ENCODE results near the gene SLC49A4.

SLC49A4 gene

DNA sequence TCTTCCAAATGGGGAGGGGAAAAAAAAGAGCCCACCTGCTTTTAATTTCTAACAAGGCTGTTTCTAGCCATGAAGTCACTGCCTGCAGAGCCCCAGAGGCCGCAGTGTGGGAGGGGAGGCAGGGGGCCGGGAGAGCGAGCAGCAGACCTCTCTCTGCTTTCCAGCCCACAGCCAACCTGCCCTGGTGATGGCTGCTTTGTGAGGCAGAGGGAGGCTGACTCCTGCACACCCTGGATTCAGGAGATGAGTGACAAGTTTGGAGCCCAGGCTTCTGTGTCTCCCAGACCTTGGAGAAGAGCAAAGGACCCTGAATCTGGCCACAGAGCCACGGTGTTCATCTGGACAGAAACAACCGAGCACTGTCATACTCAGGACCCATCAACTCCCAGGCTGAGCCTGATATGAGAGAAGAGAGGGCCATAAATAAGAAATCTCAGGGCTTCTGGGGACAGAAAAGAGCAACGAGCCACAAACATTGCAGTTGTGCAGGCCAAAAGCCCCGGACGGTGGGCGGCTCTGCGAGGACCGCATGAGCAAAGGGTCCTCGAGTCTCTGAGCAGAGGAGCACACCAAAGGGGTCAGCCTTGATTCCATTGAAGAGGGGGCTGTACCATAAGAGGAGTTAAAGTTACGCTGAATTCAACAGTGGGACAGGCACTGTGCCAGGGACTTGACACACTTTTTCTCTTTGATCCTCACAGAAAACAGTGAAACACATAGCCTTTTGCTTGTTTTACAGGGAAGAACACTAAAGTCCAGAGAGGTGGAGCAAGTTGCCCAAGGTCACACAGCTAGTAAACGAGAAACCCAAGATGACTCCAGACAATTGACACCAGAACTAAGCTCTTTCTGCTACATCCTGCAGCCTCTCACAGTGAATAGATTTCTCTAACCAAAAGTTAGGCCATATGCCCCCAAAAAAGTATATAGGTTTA is 135.5 kb downstream of the SLC49A4 start:
- no peak for DNase-seq (ENCODE audit: low spot score)

Data from CD4-positive, alpha-beta T cell treated with Interleukin-6 at 100 ng/mL for 8 hours (primary cell).